ENCODE data around the gene MOV10L1. TPM values are rescaled to one million over a fixed set of nuclear protein-coding genes. Genes with fewer than 3 reads are reported as not detected.
A peak's percentile ranks its signal among the peaks of the same experiment; 100 is the strongest.

The MOV10L1 gene
- total RNA-seq, 1 donor from 2014 or later = not detected

- no peaks in the 10 kb centered on the region for H3K36me3 ChIP-seq
- peaks cover 8 to 40% of the 10 kb centered on the region in 2 donors for H3K4me1 ChIP-seq
- DNase-seq (ENCODE audit: low spot score in 2 of 2) = no peak
- H3K9me3 ChIP-seq = no peaks in the 10 kb centered on the region
- H3K27me3 ChIP-seq = no peaks in the 10 kb centered on the region
- TF ChIP-seq CTCF (IDR thresholded peaks at IDR 0.05) = no peak
- intact Hi-C loops (cut with DNase I) = loop anchor here (1.0 to 5.0 kb wide), 3 partner anchors 14 to 269 kb away; partner anchors contain the start of genes ALG12, CRELD2 and PIM3
- H3K27ac ChIP-seq = peak overlapping the region; percentile 42 to 67
- H3K4me3 ChIP-seq = peak overlapping the region; percentile 72 to 77
Measured at GRCh38 chr22:50186181-50186714, 96.4 kb downstream of the MOV10L1 start.

- H3K9me3 ChIP-seq = no peaks in the 10 kb centered on the region
- DNase-seq (ENCODE audit: low spot score in 2 of 2) = no peak
- H3K4me1 ChIP-seq = peaks cover 9 to 40% of the 10 kb centered on the region in 2 donors
- peak overlapping the region; percentile 72 to 77 for H3K4me3 ChIP-seq
- TF ChIP-seq CTCF (IDR thresholded peaks at IDR 0.05) = no peak
- no peaks in the 10 kb centered on the region for H3K36me3 ChIP-seq
- intact Hi-C loops (cut with DNase I) = loop anchor here (1.0 to 5.0 kb wide), 3 partner anchors 13 to 270 kb away; partner anchors contain the start of genes ALG12, CRELD2 and PIM3
- H3K27me3 ChIP-seq = no peaks in the 10 kb centered on the region
- peak overlapping the region; percentile 42 to 67 for H3K27ac ChIP-seq
Measured at GRCh38 chr22:50186761-50187523, 97.1 kb downstream of the MOV10L1 start.

GRCh38 chr22:50188356-50188755 lies 98.5 kb downstream of the MOV10L1 start:
- Histone ChIP-seq H3K27me3 (no peaks in the 10 kb centered on the region), H3K36me3 (peaks cover 0 to 3% of the 10 kb centered on the region in 2 donors), H3K4me3 (no peak overlapping the region), H3K27ac (no peak overlapping the region), H3K9me3 (no peaks in the 10 kb centered on the region), H3K4me1 (peaks cover 9 to 38% of the 10 kb centered on the region in 2 donors)
- TF ChIP-seq CTCF (IDR thresholded peaks at IDR 0.05) = no peak
- intact Hi-C loops (cut with DNase I) = loop anchor here (5.0 kb wide), 2 partner anchors 226 to 271 kb away; partner anchors contain the start of genes ALG12, CRELD2 and PIM3
- DNase-seq (ENCODE audit: low spot score in 2 of 2) = no peak

GRCh38 chr22:50189184-50189848 lies 99.5 kb downstream of the MOV10L1 start:
- Histone ChIP-seq H3K4me1 (peaks cover 9 to 36% of the 10 kb centered on the region in 2 donors), H3K4me3 (peak overlapping the region in 1 of 2 donors; percentile 62)
- DNase-seq (ENCODE audit: low spot score in 2 of 2) = no peak

More at GRCh38 chr22:50189184-50189848, 99.5 kb downstream of the MOV10L1 start:
- TF ChIP-seq CTCF (IDR thresholded peaks at IDR 0.05) = no peak
- intact Hi-C loops (cut with DNase I) = loop anchor here (5.0 kb wide), 2 partner anchors 227 to 272 kb away; partner anchors contain the start of genes ALG12, CRELD2 and PIM3
- no peaks in the 10 kb centered on the region for H3K9me3 ChIP-seq
- peak overlapping the region; percentile 77 to 89 for H3K27ac ChIP-seq
- H3K27me3 ChIP-seq = no peaks in the 10 kb centered on the region
- H3K36me3 ChIP-seq = peaks cover 8 to 13% of the 10 kb centered on the region in 2 donors

All from ascending aorta (tissue), 2 donors.